Measurements from ENCODE around the gene F10. TPM values are rescaled to one million over a fixed set of nuclear protein-coding genes. Genes with fewer than 3 reads are reported as not detected.

The F10 gene
- total and polyA plus RNA-seq, 2 experiments from 2014 or later = 0.76 to 1.6 TPM

DNA sequence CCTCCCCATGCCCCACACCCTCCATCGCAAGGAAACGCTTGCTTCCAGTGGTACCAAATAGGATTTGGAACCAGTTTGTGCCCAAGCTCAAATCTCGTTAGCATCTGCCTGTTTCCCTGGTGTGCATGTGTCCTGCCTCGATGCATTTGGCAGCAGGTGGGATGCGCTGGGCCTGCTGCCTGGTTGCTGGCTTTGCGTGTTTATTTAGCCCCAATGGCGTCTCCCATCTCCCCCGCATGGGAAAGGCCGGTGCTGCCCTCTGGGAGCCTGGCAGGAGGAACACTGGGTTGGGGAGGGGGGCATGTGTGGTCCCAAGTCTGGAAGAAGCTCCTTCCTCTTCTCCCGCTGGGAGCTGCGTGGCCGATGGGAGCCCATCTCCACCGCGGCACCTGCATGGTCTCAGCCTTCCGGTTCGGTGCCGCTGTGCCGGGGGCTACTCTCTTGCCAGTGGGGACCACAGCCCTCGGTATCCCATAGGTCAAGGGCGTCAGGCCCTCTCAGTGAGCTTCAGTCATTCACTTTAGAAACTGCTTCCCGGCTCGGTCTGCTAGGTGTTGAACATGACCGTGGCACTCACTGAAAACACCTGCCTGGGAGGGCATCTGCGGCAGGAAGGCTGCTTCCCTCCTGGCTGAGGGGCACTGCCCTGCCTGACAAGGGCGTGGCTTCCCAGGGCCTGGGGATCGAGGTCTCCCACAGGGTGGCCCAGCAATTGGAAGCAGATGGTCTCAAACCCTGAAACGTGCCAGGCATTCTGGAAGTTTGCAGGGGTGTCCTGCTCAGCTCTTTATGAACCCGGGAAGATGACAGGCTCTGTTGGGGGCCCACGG, 28.8 kb upstream of the F10 start (continued):
- TF ChIP-seq, protein P1, sequence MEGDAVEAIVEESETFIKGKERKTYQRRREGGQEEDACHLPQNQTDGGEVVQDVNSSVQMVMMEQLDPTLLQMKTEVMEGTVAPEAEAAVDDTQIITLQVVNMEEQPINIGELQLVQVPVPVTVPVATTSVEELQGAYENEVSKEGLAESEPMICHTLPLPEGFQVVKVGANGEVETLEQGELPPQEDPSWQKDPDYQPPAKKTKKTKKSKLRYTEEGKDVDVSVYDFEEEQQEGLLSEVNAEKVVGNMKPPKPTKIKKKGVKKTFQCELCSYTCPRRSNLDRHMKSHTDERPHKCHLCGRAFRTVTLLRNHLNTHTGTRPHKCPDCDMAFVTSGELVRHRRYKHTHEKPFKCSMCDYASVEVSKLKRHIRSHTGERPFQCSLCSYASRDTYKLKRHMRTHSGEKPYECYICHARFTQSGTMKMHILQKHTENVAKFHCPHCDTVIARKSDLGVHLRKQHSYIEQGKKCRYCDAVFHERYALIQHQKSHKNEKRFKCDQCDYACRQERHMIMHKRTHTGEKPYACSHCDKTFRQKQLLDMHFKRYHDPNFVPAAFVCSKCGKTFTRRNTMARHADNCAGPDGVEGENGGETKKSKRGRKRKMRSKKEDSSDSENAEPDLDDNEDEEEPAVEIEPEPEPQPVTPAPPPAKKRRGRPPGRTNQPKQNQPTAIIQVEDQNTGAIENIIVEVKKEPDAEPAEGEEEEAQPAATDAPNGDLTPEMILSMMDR (conservative IDR thresholded peaks at IDR 0.05; ENCODE audit: low read depth in 2 of 2) = no peak

DNA sequence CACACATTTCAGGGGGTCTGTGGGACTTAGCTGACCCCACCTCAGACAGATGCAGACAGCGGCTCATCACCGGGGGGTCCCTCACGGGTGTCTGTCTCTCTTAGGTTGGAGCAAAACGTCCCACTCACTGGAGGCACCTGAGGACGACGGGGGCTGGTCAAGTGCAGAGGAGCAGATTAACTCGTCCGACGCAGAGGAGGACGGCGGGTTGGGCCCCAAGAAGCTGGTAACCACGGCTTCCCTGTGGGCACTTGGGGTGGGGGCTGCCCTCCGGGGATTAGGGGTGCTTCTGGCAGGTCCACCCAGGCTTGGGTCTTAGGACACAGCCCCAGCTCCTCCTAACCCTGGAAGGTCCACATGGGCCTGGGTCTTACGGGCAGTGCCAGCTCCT, 28.2 kb upstream of the F10 start:
- no peak for ATAC-seq
- Mint-ChIP-seq H3K27ac (no peak overlapping the region), H3K9me3 (no peaks in the 10 kb centered on the region)
- TF ChIP-seq, protein P1 (conservative IDR thresholded peaks at IDR 0.05; ENCODE audit: low read depth in 2 of 2) = no peak
- TF ChIP-seq EZH2 (IDR thresholded peaks at IDR 0.05; ENCODE audit: low read depth, unreplicated experiment) = no peak
- no peak for TF ChIP-seq NANOG (IDR thresholded peaks at IDR 0.05; ENCODE audit: borderline replicate concordance)
- TF ChIP-seq, protein P2, sequence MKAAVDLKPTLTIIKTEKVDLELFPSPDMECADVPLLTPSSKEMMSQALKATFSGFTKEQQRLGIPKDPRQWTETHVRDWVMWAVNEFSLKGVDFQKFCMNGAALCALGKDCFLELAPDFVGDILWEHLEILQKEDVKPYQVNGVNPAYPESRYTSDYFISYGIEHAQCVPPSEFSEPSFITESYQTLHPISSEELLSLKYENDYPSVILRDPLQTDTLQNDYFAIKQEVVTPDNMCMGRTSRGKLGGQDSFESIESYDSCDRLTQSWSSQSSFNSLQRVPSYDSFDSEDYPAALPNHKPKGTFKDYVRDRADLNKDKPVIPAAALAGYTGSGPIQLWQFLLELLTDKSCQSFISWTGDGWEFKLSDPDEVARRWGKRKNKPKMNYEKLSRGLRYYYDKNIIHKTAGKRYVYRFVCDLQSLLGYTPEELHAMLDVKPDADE (IDR thresholded peaks at IDR 0.05) = no peak
- TF ChIP-seq, protein P3, sequence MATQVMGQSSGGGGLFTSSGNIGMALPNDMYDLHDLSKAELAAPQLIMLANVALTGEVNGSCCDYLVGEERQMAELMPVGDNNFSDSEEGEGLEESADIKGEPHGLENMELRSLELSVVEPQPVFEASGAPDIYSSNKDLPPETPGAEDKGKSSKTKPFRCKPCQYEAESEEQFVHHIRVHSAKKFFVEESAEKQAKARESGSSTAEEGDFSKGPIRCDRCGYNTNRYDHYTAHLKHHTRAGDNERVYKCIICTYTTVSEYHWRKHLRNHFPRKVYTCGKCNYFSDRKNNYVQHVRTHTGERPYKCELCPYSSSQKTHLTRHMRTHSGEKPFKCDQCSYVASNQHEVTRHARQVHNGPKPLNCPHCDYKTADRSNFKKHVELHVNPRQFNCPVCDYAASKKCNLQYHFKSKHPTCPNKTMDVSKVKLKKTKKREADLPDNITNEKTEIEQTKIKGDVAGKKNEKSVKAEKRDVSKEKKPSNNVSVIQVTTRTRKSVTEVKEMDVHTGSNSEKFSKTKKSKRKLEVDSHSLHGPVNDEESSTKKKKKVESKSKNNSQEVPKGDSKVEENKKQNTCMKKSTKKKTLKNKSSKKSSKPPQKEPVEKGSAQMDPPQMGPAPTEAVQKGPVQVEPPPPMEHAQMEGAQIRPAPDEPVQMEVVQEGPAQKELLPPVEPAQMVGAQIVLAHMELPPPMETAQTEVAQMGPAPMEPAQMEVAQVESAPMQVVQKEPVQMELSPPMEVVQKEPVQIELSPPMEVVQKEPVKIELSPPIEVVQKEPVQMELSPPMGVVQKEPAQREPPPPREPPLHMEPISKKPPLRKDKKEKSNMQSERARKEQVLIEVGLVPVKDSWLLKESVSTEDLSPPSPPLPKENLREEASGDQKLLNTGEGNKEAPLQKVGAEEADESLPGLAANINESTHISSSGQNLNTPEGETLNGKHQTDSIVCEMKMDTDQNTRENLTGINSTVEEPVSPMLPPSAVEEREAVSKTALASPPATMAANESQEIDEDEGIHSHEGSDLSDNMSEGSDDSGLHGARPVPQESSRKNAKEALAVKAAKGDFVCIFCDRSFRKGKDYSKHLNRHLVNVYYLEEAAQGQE (IDR thresholded peaks at IDR 0.05; ENCODE audit: unreplicated experiment) = no peak
- TF ChIP-seq, protein P4, sequence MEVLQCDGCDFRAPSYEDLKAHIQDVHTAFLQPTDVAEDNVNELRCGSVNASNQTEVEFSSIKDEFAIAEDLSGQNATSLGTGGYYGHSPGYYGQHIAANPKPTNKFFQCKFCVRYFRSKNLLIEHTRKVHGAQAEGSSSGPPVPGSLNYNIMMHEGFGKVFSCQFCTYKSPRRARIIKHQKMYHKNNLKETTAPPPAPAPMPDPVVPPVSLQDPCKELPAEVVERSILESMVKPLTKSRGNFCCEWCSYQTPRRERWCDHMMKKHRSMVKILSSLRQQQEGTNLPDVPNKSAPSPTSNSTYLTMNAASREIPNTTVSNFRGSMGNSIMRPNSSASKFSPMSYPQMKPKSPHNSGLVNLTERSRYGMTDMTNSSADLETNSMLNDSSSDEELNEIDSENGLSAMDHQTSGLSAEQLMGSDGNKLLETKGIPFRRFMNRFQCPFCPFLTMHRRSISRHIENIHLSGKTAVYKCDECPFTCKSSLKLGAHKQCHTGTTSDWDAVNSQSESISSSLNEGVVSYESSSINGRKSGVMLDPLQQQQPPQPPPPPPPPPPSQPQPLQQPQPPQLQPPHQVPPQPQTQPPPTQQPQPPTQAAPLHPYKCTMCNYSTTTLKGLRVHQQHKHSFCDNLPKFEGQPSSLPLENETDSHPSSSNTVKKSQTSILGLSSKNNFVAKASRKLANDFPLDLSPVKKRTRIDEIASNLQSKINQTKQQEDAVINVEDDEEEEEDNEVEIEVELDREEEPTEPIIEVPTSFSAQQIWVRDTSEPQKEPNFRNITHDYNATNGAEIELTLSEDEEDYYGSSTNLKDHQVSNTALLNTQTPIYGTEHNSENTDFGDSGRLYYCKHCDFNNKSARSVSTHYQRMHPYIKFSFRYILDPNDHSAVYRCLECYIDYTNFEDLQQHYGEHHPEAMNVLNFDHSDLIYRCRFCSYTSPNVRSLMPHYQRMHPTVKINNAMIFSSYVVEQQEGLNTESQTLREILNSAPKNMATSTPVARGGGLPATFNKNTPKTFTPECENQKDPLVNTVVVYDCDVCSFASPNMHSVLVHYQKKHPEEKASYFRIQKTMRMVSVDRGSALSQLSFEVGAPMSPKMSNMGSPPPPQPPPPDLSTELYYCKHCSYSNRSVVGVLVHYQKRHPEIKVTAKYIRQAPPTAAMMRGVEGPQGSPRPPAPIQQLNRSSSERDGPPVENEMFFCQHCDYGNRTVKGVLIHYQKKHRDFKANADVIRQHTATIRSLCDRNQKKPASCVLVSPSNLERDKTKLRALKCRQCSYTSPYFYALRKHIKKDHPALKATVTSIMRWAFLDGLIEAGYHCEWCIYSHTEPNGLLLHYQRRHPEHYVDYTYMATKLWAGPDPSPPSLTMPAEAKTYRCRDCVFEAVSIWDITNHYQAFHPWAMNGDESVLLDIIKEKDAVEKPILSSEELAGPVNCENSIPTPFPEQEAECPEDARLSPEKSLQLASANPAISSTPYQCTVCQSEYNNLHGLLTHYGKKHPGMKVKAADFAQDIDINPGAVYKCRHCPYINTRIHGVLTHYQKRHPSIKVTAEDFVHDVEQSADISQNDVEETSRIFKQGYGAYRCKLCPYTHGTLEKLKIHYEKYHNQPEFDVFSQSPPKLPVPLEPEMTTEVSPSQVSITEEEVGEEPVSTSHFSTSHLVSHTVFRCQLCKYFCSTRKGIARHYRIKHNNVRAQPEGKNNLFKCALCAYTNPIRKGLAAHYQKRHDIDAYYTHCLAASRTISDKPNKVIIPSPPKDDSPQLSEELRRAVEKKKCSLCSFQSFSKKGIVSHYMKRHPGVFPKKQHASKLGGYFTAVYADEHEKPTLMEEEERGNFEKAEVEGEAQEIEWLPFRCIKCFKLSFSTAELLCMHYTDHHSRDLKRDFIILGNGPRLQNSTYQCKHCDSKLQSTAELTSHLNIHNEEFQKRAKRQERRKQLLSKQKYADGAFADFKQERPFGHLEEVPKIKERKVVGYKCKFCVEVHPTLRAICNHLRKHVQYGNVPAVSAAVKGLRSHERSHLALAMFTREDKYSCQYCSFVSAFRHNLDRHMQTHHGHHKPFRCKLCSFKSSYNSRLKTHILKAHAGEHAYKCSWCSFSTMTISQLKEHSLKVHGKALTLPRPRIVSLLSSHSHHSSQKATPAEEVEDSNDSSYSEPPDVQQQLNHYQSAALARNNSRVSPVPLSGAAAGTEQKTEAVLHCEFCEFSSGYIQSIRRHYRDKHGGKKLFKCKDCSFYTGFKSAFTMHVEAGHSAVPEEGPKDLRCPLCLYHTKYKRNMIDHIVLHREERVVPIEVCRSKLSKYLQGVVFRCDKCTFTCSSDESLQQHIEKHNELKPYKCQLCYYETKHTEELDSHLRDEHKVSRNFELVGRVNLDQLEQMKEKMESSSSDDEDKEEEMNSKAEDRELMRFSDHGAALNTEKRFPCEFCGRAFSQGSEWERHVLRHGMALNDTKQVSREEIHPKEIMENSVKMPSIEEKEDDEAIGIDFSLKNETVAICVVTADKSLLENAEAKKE (CRISPR knock-in tag; IDR thresholded peaks at IDR 0.05) = no peak
- TF ChIP-seq STAT1 (IDR thresholded peaks at IDR 0.05; ENCODE audit: unreplicated experiment) = no peak
- no peak for TF ChIP-seq ZNF114 (CRISPR knock-in tag; IDR thresholded peaks at IDR 0.05)

More for the DNA sequence above, 28.2 kb upstream of the F10 start:
- Histone ChIP-seq H3F3A (replicated peaks; ENCODE audit: low read depth) (0 out of 2 replicates have a peak, but pooled peaks cover 4% of the 10 kb centered on the region), H3K36me3 (ENCODE audit: insufficient read depth) (no peaks in the 10 kb centered on the region), H3K27me3 (ENCODE audit: insufficient read depth) (no peaks in the 10 kb centered on the region), H3K27ac (ENCODE audit: low read depth) (no peak overlapping the region), H3K4me2 (no peak overlapping the region), H3K4me1 (ENCODE audit: insufficient read depth) (no peaks in the 10 kb centered on the region), H4K20me1 (replicated peaks; ENCODE audit: insufficient read depth) (no peaks in the 10 kb centered on the region), H3K9me2 (ENCODE audit: insufficient read depth) (no peaks in the 10 kb centered on the region), H2AFZ (no peak overlapping the region), H3K79me2 (replicated peaks; ENCODE audit: insufficient read depth) (no peaks in the 10 kb centered on the region), H3K4me3 (no peak overlapping the region)
- Mint-ChIP-seq H3K4me3 (no peak overlapping the region), H3K4me1 (peaks cover 25% of the 10 kb centered on the region), H3K36me3 (ENCODE audit: low read depth) (no peaks in the 10 kb centered on the region), H3K27me3 (ENCODE audit: insufficient read depth, low read depth, poor library complexity) (peaks cover 12% of the 10 kb centered on the region)
- DNase-seq (ENCODE audit: low spot score) = no peak

Data from GM23338 (cell line).